ENCODE results near the gene MSI2.

The MSI2 gene

GRCh38 chr17:57438066-57438731 lies 181.9 kb downstream of the MSI2 start:
- TF ChIP-seq CREB1 (IDR thresholded peaks at IDR 0.05; ENCODE audit: low read depth): no peak
- no peak for TF ChIP-seq EP300 (IDR thresholded peaks at IDR 0.05; ENCODE audit: borderline replicate concordance)
- no peak for TF ChIP-seq EGR1 (IDR thresholded peaks at IDR 0.05)
- TF ChIP-seq FOXM1 (IDR thresholded peaks at IDR 0.05; ENCODE audit: borderline replicate concordance, low read depth): no peak
- TF ChIP-seq TEAD4 (IDR thresholded peaks at IDR 0.05): no peak
- no peak for TF ChIP-seq REST (IDR thresholded peaks at IDR 0.05; ENCODE audit: low read depth)
- no peak for TF ChIP-seq TAF1 (IDR thresholded peaks at IDR 0.05; ENCODE audit: low read depth)
- TF ChIP-seq ZBTB7A (IDR thresholded peaks at IDR 0.05; ENCODE audit: low read depth): no peak

DNA sequence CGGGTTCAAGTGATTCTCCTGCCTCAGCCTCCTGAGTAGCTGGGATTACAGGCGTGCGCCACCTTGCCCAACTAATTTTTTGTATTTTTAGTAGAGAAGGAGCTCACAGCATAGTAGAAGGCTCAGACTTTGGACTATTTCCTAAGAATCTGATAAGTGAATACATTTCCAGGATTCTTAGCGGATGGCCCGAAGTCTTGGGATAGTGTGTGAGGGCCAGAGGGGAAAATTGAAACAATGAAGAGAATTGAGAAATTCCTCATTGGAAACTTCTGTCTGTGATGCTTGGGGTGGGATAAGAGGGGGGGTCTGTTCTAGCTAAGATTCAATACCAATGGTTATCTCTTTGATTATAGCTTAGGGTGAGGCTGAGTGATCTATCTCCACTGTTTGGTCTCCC lies 183.3 kb downstream of the MSI2 start:
- TF ChIP-seq, protein P1, sequence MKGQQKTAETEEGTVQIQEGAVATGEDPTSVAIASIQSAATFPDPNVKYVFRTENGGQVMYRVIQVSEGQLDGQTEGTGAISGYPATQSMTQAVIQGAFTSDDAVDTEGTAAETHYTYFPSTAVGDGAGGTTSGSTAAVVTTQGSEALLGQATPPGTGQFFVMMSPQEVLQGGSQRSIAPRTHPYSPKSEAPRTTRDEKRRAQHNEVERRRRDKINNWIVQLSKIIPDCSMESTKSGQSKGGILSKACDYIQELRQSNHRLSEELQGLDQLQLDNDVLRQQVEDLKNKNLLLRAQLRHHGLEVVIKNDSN (IDR thresholded peaks at IDR 0.05): no peak
- TF ChIP-seq TEAD4 (IDR thresholded peaks at IDR 0.05) (no peak), MAX (IDR thresholded peaks at IDR 0.05) (no peak), RAD21 (IDR thresholded peaks at IDR 0.05; ENCODE audit: low read depth) (no peak), FOXM1 (IDR thresholded peaks at IDR 0.05; ENCODE audit: borderline replicate concordance, low read depth) (no peak), CEBPB (IDR thresholded peaks at IDR 0.05) (no peak), EP300 (IDR thresholded peaks at IDR 0.05; ENCODE audit: borderline replicate concordance) (no peak), REST (IDR thresholded peaks at IDR 0.05; ENCODE audit: low read depth) (no peak), TCF12 (IDR thresholded peaks at IDR 0.05; ENCODE audit: low read depth) (no peak), CREB1 (IDR thresholded peaks at IDR 0.05; ENCODE audit: low read depth) (no peak), EGR1 (IDR thresholded peaks at IDR 0.05) (no peak), NFIC (IDR thresholded peaks at IDR 0.05) (no peak), TAF1 (IDR thresholded peaks at IDR 0.05; ENCODE audit: low read depth) (no peak), ZBTB7A (IDR thresholded peaks at IDR 0.05; ENCODE audit: low read depth) (no peak), YY1 (IDR thresholded peaks at IDR 0.05; ENCODE audit: low read depth) (no peak)

DNA sequence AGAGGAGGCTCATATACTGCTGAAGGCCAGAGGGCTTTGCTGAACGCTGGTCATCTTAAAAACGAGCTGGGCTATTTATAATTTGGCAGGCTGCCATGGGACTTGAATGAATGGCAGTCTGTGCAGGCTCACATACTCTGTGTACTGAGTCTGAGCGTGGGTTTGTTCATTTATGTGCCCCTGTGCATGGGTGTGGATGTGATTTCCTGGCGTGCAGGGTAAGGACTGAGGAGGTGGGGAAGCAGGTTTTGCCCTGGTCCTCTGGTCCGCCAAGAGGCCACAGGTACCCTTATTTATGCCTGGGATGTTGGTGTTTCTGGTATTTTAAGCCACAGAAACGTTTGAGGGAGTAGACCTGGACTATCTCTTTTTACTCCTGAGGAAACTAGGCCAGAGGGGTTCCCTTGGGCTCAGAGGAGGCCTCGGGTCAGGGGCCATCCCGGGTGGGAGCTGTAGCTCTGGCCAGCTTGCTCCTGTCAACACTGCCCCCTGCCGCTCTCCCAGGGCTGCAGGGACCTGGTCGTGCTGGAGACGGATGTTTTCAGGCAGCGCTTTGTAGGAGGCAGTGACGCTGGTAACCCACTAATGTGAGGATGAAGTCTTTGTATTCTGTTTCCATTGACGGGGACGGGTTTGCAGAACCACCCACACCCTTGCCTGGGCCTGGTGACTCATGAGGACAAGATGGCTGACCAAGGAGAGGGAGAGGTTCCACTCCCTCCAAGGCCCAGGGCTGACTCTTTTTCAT lies 184.4 kb downstream of the MSI2 start:
- no peak for TF ChIP-seq RAD21 (IDR thresholded peaks at IDR 0.05; ENCODE audit: low read depth)
- peak; percentile 48 for TF ChIP-seq NFIC (IDR thresholded peaks at IDR 0.05)
- peak; percentile 58; the same call in 1 of the 2 replicates for TF ChIP-seq YY1 (IDR thresholded peaks at IDR 0.05; ENCODE audit: low read depth)

DNA sequence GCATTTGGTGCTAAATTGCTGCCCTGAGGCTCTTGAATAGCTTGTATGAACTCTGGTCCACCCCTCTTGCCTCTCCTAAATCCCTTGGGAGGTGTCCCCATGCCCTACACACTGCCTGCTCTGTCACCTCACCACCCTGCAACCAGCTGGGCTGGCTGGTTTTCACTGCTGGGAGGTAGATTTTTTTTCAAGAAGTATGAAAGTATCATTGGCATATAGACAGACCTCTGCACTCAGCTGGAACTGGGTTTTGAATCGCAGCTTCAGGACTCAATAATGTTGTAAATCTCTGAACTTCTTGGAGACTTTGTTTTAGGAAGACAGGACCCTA lies 184.9 kb downstream of the MSI2 start:
- no peak for TF ChIP-seq FOXM1 (IDR thresholded peaks at IDR 0.05; ENCODE audit: borderline replicate concordance, low read depth)
- no peak for TF ChIP-seq MAX (IDR thresholded peaks at IDR 0.05)
- no peak for TF ChIP-seq CREB1 (IDR thresholded peaks at IDR 0.05; ENCODE audit: low read depth)
- TF ChIP-seq CEBPB (IDR thresholded peaks at IDR 0.05): no peak
- TF ChIP-seq REST (IDR thresholded peaks at IDR 0.05; ENCODE audit: low read depth): no peak
- no peak for TF ChIP-seq RAD21 (IDR thresholded peaks at IDR 0.05; ENCODE audit: low read depth)
- TF ChIP-seq EGR1 (IDR thresholded peaks at IDR 0.05): no peak
- no peak for TF ChIP-seq TCF12 (IDR thresholded peaks at IDR 0.05; ENCODE audit: low read depth)
- no peak for TF ChIP-seq ZBTB7A (IDR thresholded peaks at IDR 0.05; ENCODE audit: low read depth)
- no peak for TF ChIP-seq TEAD4 (IDR thresholded peaks at IDR 0.05)
- no peak for TF ChIP-seq EP300 (IDR thresholded peaks at IDR 0.05; ENCODE audit: borderline replicate concordance)

Data from Ishikawa (cell line).